Ovary (tissue), 9 donors: ENCODE data around the gene PLXNB1. TPM values are rescaled to one million over a fixed set of nuclear protein-coding genes. Genes with fewer than 3 reads are reported as not detected.
A peak's percentile ranks its signal among the peaks of the same experiment; 100 is the strongest.

Source experiments
- DNase-seq, 5 donors: peaks; one replicate each; pipeline ENCODE4 v3.0.0-alpha.2; 2019 to 2020
- H3K27ac ChIP-seq, 2 donors: fragments of 200-600 bp; one replicate each; pipeline versions ENCODE4 v1.5.1 to v1.8.0; 2019 to 2022
- H3K27me3 ChIP-seq: fragments of 200-600 bp; one replicate; pipeline ENCODE4 v1.8.0; 2022
- H3K36me3 ChIP-seq: fragments of 200-600 bp; sonication (generic); one replicate; pipeline ENCODE4 v1.5.1; 2019
- H3K4me1 ChIP-seq: one replicate; pipeline ENCODE4 v1.8.1; 2013; ENCODE audit warnings: mild to moderate bottlenecking, moderate library complexity; ENCODE audit not compliant: insufficient read depth
- H3K4me3 ChIP-seq: fragments of 200-600 bp; sonication (generic); one replicate; pipeline ENCODE4 v1.5.1; 2017
- H3K9me3 ChIP-seq, 2 donors: fragments of 200-600 bp in 1 of 2; sonication (generic) in 1 of 2; one replicate each; pipeline versions ENCODE4 v1.5.1 to v1.8.1; 2013 to 2019; ENCODE audit warnings: mild to moderate bottlenecking in 1 of 2, moderate library complexity in 1 of 2
- EP300 ChIP-seq: sonication (generic); formaldehyde crosslinking; IDR thresholded peaks from one replicate; pipeline ENCODE4 v1.6.1; 2017; ENCODE audit warnings: antibody characterized with exemption
- POLR2A ChIP-seq: fragments of 450-650 bp; IDR thresholded peaks from one replicate; pipeline ENCODE4 v1.6.1; 2017; ENCODE audit warnings: antibody characterized with exemption, mild to moderate bottlenecking, moderate library complexity
- WGBS, 3 donors: extraction: QIAGEN DNeasy Blood & Tissue Kit in 1 of 3; methylation state at CpG; one replicate each; pipeline versions ENCODE4 v1.1.5 to v1.1.7; 2013 to 2017; 5-methylcytosine and 5-hydroxymethylcytosine counted together
- intact Hi-C, 4 donors: fragments of 100-400 bp; cut with DNase I; formaldehyde crosslinking; loops; one replicate each; pipeline versions ENCODE4 v1.11.0 to v1.15.1; 2022 to 2023
- polyA plus RNA-seq, 2 donors: library from polyadenylated mRNA; stranded (reverse); fragments of 200-250 nt in 1 of 2; fragments of 350-450 nt in 1 of 2; fragmentation: Illumina TruSeq in 1 of 2; extraction: RNeasy Lipid Tissue Mini Kit (QIAGEN cat#74804) in 1 of 2; gene quantifications; one replicate each; pipeline ENCODE4 v1.2.3, GENCODE V29; 2013 to 2014
- total RNA-seq, 7 donors: library from RNA; depleted of rRNA in 2 of 7; stranded (reverse); fragments of >200 nt in 2 of 7; fragmentation: NEBNext Ultra II Directional in 3 of 7; extraction: Animal tissue kit (Norgen Biotek cat#: 25700) in 3 of 7; gene quantifications; one replicate each; pipeline versions ENCODE4 v1.1.0 to v1.2.4, GENCODE V29; 2016 to 2023
- TF ChIP-seq, protein P1 (sequence below), 3 donors: fragments of 450-650 bp in 2 of 3; fragments of 200-600 bp in 1 of 3; IDR thresholded peaks; one replicate each; pipeline versions ENCODE4 v1.5.1 to v1.8.0; 2016 to 2022; ENCODE audit warnings: antibody characterized with exemption in 3 of 3, mild to moderate bottlenecking in 1 of 3
- donor health status: DM: no; HTN: no; CAD: no; lungs with moderate emphysema.
- donor health status: DM: no; HTN: no; CAD: no.
- donor health status: Bipolar disorder and iron deficiency.
- donor health status: DM: yes; HTN: yes; CAD: no.
- donor health status: DM: no; HTN: no; CAD: no.
- donor health status: DM: yes; HTN: yes; CAD: no.

PLXNB1 gene
- total and polyA plus RNA-seq, 9 donors = 11.2 to 166 (median 83.7) TPM

DNA sequence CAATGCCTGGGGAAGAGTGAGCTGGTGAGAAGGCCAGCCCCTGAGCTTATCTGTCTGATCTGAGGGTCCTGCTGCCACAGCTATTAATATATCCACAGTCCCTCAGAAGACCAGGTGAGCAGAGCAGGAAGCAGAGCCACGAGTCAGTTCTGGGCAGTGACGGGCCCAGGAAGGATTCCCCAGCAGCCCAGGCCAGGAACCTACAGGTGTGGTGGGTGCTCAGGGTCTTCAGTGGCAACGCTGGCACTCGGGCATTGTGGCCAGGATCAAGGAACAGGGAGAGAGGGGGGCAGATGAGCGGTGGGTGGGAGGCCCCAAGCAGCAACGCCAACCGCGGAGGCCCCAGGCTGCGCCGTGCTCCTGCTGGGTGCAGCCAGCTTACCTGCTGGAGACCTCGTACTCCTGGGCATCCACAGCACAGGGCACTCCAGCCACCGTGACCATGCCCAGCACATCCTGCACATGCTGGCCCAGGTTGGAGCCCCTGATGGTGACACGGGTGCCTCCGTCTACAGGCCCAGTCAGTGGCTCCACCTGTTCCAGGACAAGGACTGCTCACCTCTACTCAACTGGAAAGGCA is 12.3 kb downstream of the PLXNB1 start:
- Histone ChIP-seq H3K27me3 (no peaks in the 10 kb centered on the region), H3K27ac (no peak overlapping the region), H3K36me3 (no peaks in the 10 kb centered on the region), H3K4me3 (no peak overlapping the region), H3K4me1 (no peaks in the 10 kb centered on the region), H3K9me3 (no peaks in the 10 kb centered on the region)
- TF ChIP-seq, protein P1, sequence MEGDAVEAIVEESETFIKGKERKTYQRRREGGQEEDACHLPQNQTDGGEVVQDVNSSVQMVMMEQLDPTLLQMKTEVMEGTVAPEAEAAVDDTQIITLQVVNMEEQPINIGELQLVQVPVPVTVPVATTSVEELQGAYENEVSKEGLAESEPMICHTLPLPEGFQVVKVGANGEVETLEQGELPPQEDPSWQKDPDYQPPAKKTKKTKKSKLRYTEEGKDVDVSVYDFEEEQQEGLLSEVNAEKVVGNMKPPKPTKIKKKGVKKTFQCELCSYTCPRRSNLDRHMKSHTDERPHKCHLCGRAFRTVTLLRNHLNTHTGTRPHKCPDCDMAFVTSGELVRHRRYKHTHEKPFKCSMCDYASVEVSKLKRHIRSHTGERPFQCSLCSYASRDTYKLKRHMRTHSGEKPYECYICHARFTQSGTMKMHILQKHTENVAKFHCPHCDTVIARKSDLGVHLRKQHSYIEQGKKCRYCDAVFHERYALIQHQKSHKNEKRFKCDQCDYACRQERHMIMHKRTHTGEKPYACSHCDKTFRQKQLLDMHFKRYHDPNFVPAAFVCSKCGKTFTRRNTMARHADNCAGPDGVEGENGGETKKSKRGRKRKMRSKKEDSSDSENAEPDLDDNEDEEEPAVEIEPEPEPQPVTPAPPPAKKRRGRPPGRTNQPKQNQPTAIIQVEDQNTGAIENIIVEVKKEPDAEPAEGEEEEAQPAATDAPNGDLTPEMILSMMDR (IDR thresholded peaks at IDR 0.05) = no peak
- TF ChIP-seq EP300 (no peak), POLR2A (no peak)
- intact Hi-C loops = no loop called here
- no peak for DNase-seq
- 90 to 91% (median 90%) methylated on average over 14 of the region's 14 CpGs for WGBS, 3 donors

DNA sequence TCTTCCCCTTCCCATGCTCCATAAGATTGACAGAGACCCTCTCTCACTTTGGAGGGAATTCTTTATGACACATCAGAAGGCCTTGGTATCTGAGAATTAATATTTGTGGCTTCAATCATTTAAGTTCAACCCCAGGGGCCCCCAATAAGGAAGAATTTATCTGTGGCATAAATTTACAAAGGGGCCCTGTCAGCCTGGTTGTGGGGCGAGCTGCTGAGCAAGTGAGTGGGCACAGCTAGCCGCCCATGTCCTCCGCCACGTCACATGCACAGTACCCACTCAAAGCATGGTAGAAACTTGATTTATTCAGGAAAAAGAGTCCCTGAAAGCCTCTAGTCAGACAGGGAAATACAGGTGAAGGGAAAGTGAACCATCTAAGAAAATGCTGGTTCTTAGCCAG is 13.3 kb downstream of the PLXNB1 start:
- H3K9me3 ChIP-seq = no peaks in the 10 kb centered on the region
- TF ChIP-seq, protein P1 (IDR thresholded peaks at IDR 0.05) = no peak
- TF ChIP-seq EP300 = no peak
- TF ChIP-seq POLR2A = no peak
- H3K4me1 ChIP-seq = no peaks in the 10 kb centered on the region
- H3K4me3 ChIP-seq = no peak overlapping the region
- H3K27me3 ChIP-seq = no peaks in the 10 kb centered on the region
- no peak for DNase-seq
- H3K27ac ChIP-seq = no peak overlapping the region
- no peaks in the 10 kb centered on the region for H3K36me3 ChIP-seq
- 94 to 97% (median 96%) methylated on average over 4 of the region's 4 CpGs for whole genome bisulfite sequencing, 3 donors
- intact Hi-C loops = no loop called here

GRCh38 chr3:48416091-48416505 is 13.8 kb downstream of the PLXNB1 start:
- Histone ChIP-seq H3K9me3 (no peaks in the 10 kb centered on the region), H3K4me3 (no peak overlapping the region), H3K27ac (no peak overlapping the region), H3K36me3 (no peaks in the 10 kb centered on the region), H3K27me3 (no peaks in the 10 kb centered on the region), H3K4me1 (no peaks in the 10 kb centered on the region)
- WGBS, 3 donors = 86 to 94% (median 88%) methylated on average over 14 of the region's 14 CpGs
- TF ChIP-seq, protein P1 (IDR thresholded peaks at IDR 0.05) = no peak
- TF ChIP-seq EP300 (no peak), POLR2A (no peak)
- DNase-seq = peak in 1 of 5 donors; percentile 15
- intact Hi-C loops = no loop called here

DNA sequence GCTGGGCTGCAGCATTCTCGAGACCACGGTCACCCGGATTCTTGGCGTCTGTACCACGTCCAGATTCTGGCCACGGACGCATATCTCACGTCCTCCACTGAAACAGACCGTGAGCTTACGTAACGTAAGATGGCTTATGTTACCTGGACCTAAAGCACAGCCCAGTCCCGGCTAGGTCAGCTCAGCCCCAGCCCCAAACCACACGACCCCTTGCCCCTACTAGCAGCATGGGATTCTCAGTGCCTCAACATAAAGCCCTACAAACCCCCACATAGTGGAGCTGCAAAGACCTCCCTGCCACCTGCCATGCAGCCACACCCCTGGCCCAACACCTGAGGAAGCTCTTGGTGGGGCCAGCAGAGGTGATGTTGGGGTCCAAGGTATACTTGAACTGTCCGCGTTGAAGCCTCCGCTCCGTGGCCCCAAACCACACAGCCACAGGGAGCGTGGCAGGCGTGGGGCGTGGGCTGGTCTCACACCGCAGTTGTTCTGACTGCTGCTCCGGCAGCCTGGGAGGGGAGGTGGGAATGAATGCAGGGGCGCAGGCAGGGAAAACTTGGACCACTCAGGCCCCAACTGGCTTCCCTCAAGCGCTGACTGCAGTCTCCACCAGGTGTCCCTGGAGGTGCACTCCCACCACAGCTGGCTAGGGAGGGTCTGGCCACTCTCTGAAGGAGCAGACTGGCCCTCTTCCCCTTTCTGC is 14.5 kb downstream of the PLXNB1 start:
- Histone ChIP-seq H3K9me3 (no peaks in the 10 kb centered on the region), H3K27me3 (no peaks in the 10 kb centered on the region), H3K4me3 (no peak overlapping the region), H3K4me1 (no peaks in the 10 kb centered on the region), H3K27ac (no peak overlapping the region), H3K36me3 (no peaks in the 10 kb centered on the region)
- intact Hi-C loops = no loop called here
- DNase-seq = peak in 1 of 5 donors; percentile 12
- WGBS, 3 donors = 82 to 83% (median 83%) methylated on average over 24 of the region's 24 CpGs
- TF ChIP-seq POLR2A = no peak
- no peak for TF ChIP-seq EP300
- TF ChIP-seq, protein P1 (IDR thresholded peaks at IDR 0.05) = no peak
